GM18907 (cell line): ENCODE measurements around the gene USP12.
"Not testable (repeated sequence)": the region's sequence is repeated elsewhere in the genome, so short reads cannot be mapped to it uniquely, and the experiment has no call there.

Experiments used
- ATAC-seq: cut with Tn5 transposase; IDR thresholded peaks from one replicate; pipeline ENCODE4 v1.9.1; 2021; ENCODE audit warnings: mild to moderate bottlenecking, moderate library complexity; ENCODE audit not compliant: unreplicated experiment

USP12 gene, protein sequence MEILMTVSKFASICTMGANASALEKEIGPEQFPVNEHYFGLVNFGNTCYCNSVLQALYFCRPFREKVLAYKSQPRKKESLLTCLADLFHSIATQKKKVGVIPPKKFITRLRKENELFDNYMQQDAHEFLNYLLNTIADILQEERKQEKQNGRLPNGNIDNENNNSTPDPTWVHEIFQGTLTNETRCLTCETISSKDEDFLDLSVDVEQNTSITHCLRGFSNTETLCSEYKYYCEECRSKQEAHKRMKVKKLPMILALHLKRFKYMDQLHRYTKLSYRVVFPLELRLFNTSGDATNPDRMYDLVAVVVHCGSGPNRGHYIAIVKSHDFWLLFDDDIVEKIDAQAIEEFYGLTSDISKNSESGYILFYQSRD

DNA sequence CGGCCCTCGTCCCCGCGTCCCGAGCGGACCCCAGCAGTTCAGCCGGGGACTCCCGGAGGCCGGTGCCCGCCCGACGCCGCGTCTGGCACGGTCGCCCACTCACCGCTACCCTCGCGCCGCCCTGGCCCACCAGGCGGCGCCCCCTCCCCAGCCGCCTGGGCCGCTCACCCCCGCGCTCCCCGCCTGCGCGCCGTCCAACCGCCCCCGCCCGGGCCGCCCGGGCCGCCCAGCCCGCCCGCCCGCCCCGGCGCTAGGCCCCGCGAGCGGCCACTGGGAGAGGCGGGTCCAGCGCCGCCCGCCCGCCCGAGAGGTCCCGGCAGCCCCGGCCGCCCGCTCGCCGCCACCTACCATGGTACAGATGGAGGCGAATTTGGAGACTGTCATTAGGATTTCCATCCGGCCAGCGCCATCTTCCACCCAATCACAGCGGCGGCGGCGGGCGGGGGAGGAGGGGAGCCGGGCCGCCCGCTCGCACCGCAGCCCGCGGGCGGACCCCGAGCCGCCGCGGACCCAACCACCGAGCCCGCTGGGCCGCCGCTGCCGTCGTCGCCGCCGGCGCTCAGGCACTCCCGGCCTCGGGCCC is at the start of gene USP12:
TSS of gene USP12 (minus strand) at position 568 of the 583 bp plus-strand sequence. CDS start at position 396, 172 bp downstream.
- ATAC-seq: peak; percentile 22

DNA sequence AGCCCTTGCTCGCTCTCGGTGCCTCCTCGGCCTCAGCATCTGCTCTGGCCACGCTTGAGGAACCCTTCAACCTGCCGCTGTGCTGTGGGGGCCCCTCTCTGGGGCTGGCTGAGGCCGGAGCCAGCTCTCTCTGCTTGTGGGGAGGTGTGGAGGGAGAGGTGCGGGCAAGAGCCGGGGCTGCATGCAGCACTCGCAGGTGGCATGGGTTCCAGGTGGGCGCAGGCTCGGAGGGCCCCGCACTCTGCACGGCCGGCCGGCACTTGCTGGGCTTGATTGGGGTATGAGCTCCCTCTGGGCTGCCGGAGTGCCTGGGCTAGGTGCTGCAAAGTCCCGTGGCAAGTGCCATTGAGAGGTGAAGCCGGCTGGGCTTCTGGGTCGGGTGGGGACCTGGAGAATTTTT is 48.0 kb upstream of the USP12 start:
- no peak for ATAC-seq

DNA sequence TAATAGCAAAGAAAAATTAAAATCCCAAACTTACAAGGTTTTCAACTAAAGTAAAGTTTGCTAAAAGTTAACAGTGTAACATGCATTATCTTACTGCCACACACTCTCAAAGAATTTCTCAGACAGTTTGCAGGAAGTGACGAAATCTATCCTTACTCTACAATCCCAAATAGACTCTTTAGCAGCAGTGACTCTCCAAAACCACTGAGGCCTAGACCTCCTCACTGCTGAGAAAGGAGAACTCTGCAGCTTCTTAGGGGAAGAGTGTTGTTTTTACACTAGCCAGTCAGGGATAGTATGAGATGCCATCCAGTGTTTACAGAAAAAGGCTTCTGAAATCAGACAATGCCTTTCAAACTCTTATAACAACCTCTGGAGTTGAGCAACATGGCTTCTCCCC is 47.2 kb upstream of the USP12 start:
- ATAC-seq: not testable (repeated sequence)

DNA sequence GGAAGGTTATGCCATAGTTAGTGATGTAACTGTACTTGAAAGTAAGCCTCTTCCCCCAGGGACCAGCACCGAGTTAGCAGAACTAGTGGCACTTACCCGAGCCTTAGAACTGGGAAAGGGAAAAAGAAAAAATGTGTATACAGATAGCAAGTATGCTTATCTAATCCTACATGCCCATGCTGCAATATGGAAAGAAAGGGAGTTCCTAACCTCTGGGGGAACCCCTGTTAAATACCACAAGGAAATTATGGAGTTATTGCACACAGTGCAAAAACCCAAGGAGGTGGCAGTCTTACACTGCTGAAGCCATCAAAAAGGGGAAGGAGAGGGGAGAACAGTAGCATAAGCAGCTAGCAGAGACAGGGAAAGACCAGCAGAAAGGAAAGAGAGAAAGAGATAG is 46.2 kb upstream of the USP12 start:
- ATAC-seq: not testable (repeated sequence)

DNA sequence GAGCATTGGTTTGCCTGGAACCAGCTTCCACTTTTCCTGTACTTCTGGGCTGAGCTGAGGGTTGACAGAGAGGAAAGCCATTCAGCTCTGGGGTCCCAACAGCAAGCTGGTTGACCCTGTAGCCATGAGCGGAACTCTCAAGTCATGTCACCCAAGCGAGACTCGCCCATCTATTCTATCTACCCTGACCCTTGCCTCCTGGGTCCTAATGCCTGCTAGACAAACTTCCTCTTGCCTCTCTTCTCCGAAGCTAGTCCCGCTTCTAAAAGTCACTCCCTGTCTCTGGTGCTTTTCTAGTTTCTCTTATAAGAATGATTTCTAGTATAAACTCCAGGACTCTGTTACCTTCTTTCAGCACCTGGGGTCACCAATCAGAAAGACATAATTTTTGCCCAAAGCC is 41.8 kb upstream of the USP12 start:
- not testable (repeated sequence) for ATAC-seq

DNA sequence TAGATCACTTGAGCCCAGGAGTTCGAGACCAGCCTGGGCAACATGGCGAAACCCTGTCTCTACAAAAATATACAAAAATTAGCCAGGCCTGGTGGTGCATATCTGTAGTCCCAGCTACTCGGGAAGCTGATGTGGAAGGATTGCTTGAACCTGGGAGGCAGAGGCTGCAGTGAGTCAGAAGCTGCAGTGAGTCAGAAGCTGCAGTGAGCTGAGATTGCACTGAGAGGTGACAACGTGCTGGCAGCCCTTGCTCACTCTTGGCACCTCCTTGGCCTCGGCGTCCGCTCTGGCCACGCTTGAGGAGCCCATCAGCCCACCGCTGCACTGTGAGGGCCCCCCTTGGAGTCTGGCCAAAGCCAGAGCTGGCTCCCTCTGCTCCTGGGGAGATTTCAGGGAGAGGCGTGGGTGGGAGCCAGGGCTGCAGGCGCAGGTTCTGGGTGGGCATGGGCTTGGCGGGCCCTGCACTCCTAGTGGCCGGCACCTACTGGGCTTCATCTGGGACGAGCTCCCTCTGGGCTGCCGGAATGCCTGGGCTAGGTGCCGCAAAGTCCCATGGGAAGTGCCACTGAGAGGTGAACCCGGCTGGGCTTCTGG is 40.3 kb upstream of the USP12 start:
- ATAC-seq: no peak

DNA sequence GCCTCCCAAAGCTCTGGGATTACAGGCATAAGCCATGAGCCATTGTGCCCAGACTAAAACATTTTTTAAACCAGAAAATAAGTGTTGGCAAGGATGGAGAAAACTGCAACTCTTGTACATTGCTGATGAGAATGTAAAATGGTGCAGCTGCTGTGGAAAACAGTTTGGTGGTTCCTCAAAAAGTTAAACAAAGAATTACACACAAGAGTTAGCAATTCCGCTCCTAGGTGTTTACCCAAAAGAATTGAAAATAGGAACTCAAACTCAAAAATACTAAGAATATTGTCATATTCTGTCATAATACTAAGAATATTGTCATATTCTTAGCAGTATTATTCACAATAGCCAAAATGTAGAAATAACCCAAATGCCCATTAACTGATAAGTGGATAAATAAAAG is 39.7 kb upstream of the USP12 start:
- ATAC-seq: no peak

DNA sequence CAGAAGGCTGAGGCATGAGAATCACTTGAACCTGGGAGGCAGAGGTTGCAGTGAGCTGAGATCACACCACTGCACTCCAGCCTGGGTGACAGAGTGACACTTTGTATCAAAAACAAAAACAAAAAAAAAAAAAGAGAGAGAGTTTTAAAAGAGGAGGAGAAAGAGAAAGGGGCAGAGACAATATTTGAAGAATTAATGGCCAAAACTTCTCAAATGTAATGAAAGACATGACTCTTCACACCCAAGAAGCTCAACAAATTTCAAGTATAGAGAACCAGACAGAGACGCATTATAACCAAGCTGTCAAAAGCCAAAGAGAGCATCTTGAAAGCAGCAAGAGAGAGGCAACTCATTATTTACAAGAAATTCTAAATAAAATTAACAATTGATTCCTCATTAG is 36.9 kb upstream of the USP12 start:
- ATAC-seq: no peak

DNA sequence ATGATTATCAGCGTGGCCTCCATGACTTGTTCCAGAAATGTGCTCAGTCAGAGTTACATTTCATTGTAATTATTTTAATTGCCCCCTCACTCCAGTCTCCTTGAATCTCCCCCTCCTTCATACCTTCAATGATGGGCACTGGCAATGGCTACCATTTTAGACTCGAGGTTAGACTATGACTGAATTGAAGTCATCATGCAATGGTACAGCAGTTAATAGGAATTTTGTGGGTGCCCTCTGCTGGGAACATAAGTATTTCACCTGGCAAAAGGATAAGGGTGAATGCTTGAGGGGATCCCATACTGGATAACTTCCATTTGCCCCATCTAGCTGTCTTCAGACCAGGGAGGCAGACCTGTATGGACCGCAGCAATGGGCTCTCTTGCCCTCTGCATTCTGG is 32.2 kb upstream of the USP12 start:
- ATAC-seq: no peak

DNA sequence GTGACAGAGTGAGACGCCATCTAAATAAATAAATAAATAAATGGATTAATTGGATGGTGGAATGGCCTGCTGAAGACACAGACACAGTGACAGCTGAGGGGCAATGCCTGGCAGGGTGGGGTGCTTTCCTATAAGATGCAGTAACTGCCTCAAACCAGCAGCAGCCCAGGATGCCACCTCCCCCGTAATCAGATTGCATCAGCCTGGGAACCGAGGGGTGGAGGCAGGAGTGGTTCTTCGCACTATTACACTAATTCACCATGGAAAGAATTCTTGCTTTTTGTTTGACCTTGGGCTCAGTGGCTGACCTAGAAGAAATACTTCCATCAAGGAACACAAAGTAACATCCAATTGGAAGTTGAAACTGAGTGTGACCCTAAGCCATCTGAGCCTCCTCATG is 31.6 kb upstream of the USP12 start:
- no peak for ATAC-seq

DNA sequence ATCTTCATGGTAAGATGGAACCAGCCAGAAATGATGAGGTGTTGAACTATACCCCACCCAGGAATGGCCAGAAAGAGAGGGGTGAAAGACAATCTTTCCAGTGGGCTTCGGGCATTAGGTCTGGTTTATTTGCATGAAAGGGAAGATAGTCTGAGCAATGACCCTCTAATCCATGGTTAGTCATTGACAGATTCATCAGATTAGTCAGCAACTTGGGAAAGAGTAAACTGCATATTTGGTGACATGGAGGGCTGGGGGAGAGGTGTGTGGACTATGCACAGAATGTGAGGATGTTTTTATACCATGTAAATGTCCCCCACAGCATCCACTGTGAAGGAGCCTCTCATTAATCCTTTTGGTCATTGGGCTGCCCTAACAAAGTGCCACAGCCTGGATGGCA is 30.1 kb upstream of the USP12 start:
- no peak for ATAC-seq

DNA sequence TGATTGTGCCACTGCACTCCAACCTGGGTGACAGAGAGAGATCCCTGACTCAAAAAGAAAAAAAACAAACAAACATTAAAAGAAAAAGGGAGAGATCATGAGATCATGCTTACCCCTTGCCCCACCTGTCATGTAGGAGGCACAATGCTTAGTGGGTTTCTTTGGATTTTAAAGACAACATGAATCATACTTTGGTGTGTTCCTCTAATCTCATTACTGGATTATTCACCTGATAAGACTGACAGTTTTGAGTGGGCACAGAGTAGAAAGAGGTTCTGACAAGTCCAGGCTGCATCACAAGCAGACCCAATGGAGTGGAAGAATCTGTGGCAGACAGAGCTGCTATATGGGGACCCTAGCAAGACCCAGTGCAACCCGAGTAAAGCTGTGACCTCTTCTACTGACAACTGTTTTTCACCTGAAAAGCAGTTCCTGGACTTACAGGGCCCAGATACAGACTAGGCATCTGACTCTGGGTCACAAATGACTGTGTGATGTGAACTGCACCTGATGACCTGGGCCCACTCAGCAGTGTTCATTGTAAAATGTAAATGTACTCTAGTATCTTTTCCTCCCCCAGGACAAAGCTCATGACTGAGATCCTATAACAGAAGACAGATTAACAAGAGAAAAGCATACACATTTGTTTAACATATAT is 28.9 kb upstream of the USP12 start:
- ATAC-seq: no peak

DNA sequence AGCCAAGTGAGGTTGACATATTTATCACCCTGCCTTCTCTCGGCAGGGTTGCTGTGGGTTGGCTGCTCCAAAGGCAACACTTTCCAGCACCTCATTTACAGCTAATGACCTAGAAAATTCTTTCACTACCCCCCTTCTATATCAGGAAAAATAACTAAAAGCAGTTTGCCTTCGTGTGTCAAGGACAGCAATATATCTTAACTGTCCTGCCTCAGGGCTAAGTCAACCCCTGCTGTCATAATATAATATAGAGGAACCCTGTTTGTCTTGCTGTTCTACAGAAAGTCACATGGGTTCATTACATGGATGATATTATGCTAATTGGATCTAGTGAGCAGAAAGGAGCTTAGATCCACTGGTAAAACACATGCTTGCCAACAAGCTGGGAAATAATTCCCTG is 28.1 kb upstream of the USP12 start:
- no peak for ATAC-seq

DNA sequence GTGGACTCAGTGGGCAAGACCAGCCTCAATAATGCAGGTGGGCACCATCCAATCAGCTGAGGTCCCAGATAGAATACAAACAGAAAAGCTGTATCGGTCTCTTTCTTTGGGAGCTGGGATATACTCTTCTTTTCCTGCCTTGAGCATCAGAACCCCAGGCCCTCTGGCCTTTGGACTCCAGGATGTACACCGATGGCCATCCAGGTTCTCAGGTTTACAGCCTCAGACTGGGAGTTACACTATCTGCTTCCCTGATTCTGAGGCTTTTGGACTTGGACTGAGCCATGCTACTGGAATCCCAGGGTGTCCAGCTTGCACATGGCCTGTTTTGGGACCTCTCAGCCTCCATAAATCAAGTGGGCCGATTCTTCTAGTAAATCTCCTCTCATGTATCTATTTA is 27.6 kb upstream of the USP12 start:
- ATAC-seq: no peak

DNA sequence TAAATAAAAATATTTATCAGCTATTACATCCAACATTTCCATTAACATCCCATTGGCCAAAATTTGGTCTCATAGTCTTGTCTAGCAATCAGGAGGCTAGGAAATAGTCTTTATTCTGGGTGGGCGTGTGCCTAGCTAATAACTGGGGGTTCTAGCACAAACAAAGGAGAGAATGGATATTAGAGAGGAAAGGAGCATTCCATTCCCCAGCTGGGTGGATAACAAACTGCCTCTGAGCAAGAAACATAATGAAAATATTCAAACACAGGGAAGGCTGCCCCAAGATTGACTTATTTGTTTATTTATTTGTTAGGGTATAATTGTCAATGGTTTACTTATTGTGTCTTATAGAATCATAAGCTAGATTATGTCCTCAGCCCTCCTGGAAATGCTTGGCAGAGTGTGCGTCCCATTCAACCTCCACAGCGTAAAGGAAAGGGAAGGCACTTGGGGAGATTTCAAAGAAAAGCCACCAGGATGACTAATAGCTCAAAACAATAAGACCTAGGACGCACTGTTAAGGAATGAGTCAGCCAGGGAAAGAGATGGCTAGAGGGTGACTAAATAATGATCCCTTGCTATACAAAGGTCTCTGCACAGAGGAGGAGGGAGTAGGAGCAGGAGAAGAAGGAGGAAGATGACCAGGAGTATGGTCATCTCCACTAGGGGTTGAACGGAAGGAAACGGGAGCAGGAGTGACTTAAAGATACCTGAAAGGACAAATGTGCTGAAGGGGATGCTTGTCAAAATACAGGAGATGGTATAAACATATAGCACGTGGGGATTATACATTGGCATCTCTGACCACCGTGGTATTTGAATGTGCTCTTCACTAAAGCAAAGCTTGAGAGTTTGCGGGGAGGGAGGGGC is 23.5 kb upstream of the USP12 start:
- ATAC-seq: no peak

DNA sequence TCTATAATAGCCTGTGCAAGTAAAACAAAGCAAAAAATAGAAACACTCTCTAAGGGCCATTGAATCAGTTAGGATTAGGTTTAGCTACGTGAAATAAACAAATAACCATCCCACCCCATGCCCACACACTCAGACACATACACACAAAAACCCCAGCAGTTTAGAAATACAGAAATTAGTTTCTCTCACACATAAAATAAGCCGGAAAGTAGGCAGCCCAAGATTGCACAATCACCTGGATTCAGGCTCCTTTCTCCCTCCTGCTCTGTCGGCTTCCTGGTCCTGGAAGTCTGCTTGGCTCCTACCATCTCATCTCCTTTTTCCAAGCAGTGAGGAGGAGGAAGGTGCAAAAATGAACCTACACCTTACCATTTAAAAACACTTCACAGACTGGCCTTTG is 22.6 kb upstream of the USP12 start:
- ATAC-seq: no peak

DNA sequence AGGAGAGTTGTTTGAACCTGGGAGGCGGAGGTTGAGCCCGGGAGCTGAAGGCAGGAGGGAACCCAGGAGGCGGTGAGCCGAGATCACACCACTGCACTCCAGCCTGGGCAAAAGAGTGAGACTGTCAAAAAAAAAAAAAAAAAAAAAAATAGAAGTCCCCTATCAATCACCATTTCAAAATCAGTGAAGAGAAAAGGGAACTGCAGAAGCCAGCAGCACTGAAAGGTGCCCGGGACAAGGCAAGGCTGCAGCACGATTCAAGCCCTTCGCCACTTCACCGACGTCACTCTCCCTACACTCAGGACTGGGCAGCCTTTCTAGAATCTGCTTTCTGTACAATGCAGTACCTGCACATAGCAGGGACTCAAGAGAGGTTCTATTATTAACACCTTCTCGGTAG is 21.9 kb upstream of the USP12 start:
- no peak for ATAC-seq

DNA sequence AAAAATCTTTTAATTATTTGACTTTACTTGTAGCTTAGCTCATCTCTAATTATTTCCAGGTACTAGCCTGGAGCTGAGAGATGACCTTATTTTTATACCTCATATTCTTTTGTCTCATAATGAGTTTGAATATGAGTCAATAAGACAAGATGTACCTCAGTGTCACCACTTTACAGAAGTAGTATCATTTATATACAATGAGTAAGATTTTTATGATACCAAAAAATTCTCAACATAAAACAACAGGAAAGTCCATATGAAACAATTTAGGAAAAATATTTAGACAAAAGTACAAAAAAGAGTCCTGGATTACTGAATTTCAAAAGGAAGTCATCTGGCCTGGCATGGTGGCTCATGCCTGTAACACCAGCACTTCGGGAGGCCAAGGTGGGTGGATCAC is 21.4 kb upstream of the USP12 start:
- no peak for ATAC-seq

DNA sequence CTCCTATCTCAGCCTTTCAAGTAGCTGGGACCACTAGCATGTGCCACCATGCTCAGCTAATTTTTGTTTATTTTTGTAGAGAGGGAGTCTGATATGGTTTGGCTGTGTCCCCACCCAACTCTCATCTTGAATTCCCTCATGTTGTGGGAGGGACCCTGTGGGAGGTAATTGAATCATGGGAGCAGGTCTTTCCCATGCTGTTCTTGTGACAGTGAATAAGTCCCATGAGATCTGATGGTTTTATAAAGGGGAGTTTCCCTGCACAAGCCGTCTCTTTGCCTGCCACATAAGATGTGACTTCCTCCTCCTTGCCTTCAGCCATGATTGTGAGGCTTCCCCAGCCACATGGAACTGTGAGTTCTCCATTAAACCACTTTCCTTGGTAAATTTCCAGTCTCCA is 20.8 kb upstream of the USP12 start:
- not testable (repeated sequence) for ATAC-seq

DNA sequence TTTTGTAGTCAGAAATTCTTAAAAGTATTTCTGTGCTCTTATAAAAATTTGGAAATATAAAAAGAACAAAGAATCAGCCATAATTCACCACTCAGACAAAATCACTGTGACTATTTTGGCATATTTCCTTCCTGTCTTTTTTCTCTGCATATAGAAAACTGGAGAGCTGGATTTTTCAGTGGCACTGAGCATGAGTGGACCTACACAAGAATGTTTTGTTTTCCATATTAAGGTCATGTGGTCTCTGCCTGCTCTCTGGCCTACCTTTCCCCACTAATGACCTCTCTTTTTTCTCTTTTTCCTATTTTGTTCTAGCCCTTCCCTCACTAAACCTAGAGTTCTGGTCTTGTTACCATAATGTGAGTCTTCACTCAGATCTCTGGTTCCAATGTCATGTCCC is 17.6 kb upstream of the USP12 start:
- ATAC-seq: no peak

DNA sequence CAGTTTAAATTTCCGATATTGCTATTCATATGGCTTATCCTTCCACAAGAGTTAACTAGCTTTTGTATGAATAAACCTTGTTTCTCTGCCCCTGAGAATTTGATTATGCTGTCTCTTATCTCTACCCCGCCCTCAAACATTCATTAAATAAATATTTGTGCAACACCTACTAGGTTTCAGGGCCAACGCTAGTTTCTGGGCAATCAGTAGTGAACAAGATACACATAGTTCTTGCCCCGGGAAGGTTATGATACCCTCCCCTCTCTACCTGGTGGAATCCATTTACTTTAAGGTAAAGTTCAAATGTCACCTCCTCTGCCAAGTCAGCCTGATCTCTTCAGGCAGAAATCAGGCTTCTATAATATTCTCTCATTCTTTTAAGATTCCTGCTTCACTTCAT is 16.6 kb upstream of the USP12 start:
- ATAC-seq: no peak
